OCI-LY1 (cell line): ENCODE measurements around the gene COLEC12.

ENCODE experiments used
- CTCF ChIP-seq: fragments of 200-600 bp; sonication (generic), shearing (Covaris generic); IDR thresholded peaks from 2 replicates; pipeline ENCODE4 v1.5.1; 2017; ENCODE audit warnings: mild to moderate bottlenecking, antibody characterized with exemption, low read length, moderate library complexity, mixed read lengths
- EZH2 ChIP-seq: fragments of 200-600 bp; sonication (generic), shearing (Covaris generic); IDR thresholded peaks from 2 replicates; pipeline ENCODE4 v1.8.0; 2017; ENCODE audit warnings: borderline replicate concordance, mixed run types, mild to moderate bottlenecking, antibody characterized with exemption, low read length, moderate library complexity, mixed read lengths

GRCh38 chr18:468955-469790 lies 31.3 kb downstream of the COLEC12 start:
- no peak for TF ChIP-seq CTCF
- no peak for TF ChIP-seq EZH2
